Ishikawa (cell line): ENCODE measurements around the gene TUBA4A.

Experiments
- CEBPB ChIP-seq: IDR thresholded peaks from 2 replicates; pipeline ENCODE4 v1.6.1; 2012
- CREB1 ChIP-seq: IDR thresholded peaks from 2 replicates; pipeline ENCODE4 v1.6.1; 2012; ENCODE audit warnings: low read depth
- EGR1 ChIP-seq: IDR thresholded peaks from 2 replicates; pipeline ENCODE4 v1.6.1; 2012
- EP300 ChIP-seq: IDR thresholded peaks from 2 replicates; pipeline ENCODE4 v1.6.1; 2012; ENCODE audit warnings: borderline replicate concordance
- FOXM1 ChIP-seq: IDR thresholded peaks from 2 replicates; pipeline ENCODE4 v1.6.1; 2012; ENCODE audit warnings: low read depth, borderline replicate concordance
- NFIC ChIP-seq: IDR thresholded peaks from 2 replicates; pipeline ENCODE4 v1.6.1; 2012
- RAD21 ChIP-seq: IDR thresholded peaks from 2 replicates; pipeline ENCODE4 v1.6.1; 2012; ENCODE audit warnings: low read depth
- TAF1 ChIP-seq: IDR thresholded peaks from 2 replicates; pipeline ENCODE4 v1.6.1; 2012; ENCODE audit warnings: low read depth, mild to moderate bottlenecking
- TCF12 ChIP-seq: IDR thresholded peaks from 2 replicates; pipeline ENCODE4 v1.6.1; 2012; ENCODE audit warnings: low read depth
- TEAD4 ChIP-seq: IDR thresholded peaks from 2 replicates; pipeline ENCODE4 v1.6.1; 2012
- YY1 ChIP-seq: IDR thresholded peaks from 2 replicates; pipeline ENCODE4 v1.6.1; 2012; ENCODE audit warnings: low read depth
- ZBTB7A ChIP-seq: IDR thresholded peaks from 2 replicates; pipeline ENCODE4 v1.6.1; 2012; ENCODE audit warnings: low read depth
- TF ChIP-seq, protein P1 (sequence below): IDR thresholded peaks from 2 replicates; pipeline ENCODE4 v1.6.1; 2012; ENCODE audit warnings: low read depth, mild to moderate bottlenecking
- TF ChIP-seq, protein P2 (sequence below): IDR thresholded peaks from 2 replicates; pipeline ENCODE4 v1.6.1; 2012
- TF ChIP-seq, protein P3 (sequence below): IDR thresholded peaks from 2 replicates; pipeline ENCODE4 v1.6.1; 2012

The TUBA4A gene

DNA sequence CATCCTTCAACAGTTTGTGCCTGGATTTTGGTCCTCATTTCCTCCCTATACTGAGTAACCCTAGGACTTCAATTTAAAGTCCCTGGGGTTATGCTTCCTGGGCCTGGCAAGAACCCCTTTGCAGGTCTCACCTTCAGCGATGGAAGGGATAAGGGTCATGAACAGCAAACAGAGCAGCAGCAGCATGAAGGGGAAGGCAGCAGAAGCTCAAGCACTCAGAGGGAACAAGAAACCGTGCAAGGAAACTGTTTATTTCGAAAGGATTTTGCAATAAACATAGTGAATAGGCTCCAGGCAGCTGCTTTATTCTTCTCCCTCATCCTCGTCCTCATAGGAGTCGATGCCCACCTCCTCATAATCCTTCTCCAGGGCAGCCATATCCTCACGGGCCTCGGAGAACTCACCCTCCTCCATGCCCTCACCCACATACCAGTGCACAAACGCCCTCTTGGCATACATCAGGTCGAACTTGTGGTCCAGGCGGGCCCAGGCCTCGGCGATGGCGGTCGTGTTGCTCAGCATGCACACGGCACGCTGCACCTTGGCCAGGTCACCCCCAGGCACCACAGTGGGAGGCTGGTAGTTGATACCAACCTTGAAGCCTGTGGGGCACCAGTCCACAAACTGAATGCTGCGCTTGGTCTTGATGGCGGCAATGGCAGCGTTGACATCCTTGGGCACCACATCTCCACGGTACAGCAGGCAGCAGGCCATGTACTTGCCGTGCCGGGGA lies 3.5 kb downstream of the TUBA4A start:
- TF ChIP-seq FOXM1 (no peak), RAD21 (no peak), TCF12 (no peak), CEBPB (no peak), TEAD4 (no peak), YY1 (no peak), TAF1 (no peak), ZBTB7A (no peak), NFIC (no peak), EP300 (no peak), CREB1 (no peak), EGR1 (no peak)
- TF ChIP-seq, protein P1, sequence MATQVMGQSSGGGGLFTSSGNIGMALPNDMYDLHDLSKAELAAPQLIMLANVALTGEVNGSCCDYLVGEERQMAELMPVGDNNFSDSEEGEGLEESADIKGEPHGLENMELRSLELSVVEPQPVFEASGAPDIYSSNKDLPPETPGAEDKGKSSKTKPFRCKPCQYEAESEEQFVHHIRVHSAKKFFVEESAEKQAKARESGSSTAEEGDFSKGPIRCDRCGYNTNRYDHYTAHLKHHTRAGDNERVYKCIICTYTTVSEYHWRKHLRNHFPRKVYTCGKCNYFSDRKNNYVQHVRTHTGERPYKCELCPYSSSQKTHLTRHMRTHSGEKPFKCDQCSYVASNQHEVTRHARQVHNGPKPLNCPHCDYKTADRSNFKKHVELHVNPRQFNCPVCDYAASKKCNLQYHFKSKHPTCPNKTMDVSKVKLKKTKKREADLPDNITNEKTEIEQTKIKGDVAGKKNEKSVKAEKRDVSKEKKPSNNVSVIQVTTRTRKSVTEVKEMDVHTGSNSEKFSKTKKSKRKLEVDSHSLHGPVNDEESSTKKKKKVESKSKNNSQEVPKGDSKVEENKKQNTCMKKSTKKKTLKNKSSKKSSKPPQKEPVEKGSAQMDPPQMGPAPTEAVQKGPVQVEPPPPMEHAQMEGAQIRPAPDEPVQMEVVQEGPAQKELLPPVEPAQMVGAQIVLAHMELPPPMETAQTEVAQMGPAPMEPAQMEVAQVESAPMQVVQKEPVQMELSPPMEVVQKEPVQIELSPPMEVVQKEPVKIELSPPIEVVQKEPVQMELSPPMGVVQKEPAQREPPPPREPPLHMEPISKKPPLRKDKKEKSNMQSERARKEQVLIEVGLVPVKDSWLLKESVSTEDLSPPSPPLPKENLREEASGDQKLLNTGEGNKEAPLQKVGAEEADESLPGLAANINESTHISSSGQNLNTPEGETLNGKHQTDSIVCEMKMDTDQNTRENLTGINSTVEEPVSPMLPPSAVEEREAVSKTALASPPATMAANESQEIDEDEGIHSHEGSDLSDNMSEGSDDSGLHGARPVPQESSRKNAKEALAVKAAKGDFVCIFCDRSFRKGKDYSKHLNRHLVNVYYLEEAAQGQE, result no peak
- TF ChIP-seq, protein P2, sequence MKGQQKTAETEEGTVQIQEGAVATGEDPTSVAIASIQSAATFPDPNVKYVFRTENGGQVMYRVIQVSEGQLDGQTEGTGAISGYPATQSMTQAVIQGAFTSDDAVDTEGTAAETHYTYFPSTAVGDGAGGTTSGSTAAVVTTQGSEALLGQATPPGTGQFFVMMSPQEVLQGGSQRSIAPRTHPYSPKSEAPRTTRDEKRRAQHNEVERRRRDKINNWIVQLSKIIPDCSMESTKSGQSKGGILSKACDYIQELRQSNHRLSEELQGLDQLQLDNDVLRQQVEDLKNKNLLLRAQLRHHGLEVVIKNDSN, result no peak
- TF ChIP-seq, protein P3, sequence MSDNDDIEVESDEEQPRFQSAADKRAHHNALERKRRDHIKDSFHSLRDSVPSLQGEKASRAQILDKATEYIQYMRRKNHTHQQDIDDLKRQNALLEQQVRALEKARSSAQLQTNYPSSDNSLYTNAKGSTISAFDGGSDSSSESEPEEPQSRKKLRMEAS, result no peak

DNA sequence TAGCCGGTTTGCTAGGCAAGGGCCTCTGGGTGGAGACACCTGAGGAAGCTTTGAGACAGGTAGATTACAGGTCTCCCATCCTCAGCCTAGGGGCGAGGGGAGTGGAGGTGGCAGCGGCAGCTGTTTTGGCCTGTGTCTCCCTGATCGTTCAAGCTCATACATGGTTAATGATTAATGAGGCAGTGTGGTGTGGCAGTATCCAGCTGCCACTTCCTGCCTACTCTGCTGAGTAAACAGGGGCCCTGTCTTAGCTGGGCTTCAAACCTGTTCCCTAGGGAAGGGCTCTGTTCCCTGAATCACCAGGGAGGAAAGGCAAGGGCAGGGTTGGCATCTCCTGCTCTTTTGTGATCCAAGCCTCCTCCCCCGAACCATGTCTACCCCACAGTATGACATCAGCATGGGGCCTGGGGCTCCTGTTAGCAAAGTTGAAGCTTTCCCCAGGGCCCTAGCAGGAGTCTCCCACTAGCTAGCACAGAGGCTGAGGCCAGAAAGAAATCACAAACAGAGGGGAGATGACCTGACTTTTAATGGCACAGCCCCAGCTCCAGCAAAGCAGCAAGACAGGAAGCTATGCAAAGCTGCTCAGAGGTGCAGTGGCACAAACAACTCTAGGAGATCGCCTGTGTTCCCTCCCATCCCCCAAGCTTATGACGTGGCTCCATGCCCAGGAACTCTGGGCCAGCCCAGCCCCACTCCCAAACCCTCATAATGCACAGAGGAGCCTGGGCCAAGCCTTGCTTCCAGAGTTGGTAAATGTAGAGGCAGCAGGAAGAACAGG lies 4.3 kb downstream of the TUBA4A start:
- TF ChIP-seq, protein P1, result no peak
- TF ChIP-seq, protein P2, result no peak
- TF ChIP-seq TCF12, result no peak
- no peak for TF ChIP-seq EGR1
- TF ChIP-seq FOXM1, result no peak
- TF ChIP-seq TEAD4, result no peak
- peak; percentile 57 for TF ChIP-seq NFIC
- no peak for TF ChIP-seq CEBPB
- no peak for TF ChIP-seq RAD21
- no peak for TF ChIP-seq TAF1
- no peak for TF ChIP-seq EP300
- no peak for TF ChIP-seq ZBTB7A
- TF ChIP-seq CREB1, result peak; percentile 70

DNA sequence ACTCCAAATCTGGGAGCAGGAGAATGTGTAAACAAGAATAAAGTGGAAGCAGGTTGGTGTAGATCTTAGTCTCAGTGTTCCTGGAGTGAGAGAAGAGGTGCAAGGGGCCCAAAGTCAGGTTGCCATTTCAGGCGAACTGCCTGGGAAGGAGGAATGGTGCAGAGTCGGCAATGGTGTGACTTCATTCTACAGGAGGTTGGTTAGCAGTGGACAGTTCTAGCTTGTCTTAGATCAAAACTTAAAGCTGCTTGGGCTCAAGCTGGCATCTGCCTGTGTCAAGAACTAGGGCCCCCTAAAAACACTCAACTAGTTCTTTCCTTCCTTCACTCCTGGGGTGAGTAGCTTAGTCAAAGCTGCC lies 4.9 kb downstream of the TUBA4A start:
- TF ChIP-seq CREB1, result no peak
- TF ChIP-seq NFIC, result no peak

DNA sequence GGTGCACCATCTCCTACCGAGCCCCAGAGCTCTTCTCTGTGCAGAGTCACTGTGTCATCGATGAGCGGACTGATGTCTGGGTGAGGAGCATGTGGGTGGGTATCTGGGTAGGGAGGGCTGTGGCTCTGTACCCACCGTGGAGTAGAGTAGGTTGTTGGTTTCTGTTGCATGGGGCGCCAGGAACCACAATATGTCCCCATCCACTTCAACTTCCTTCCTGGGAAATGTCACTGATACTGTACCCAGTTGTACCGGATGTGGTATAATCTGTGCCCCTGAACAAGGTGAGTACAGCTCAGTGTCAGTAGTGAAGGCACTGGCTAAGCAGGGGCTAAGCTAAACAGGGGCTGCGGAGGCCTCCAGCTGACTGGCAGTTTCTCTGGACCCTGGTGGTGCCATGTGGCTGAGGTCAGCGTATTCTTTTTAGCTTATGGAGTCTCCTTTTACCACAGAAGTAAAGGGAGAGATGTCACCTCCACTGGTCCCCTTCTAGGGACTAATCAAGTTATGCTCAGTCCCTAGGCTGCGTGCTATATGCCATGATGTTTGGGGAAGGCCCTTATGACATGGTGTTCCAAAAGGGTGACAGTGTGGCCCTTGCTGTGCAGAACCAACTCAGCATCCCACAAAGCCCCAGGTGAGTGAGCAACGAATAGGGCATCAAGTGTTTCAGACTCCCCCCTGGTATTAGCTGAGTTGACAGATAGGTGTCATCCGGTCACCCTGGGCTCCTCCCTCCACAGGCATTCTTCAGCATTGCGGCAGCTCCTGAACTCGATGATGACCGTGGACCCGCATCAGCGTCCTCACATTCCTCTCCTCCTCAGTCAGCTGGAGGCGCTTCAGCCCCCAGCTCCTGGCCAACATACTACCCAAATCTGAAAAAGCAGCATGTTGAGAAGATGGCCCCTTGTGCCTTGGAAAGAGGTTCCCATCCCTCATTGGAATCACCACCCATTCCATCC lies 5.8 kb downstream of the TUBA4A start:
- TF ChIP-seq EGR1 (no peak), FOXM1 (no peak), EP300 (no peak), TCF12 (no peak), TEAD4 (no peak), NFIC (no peak)
- TF ChIP-seq, protein P2, result no peak
- TF ChIP-seq, protein P1, result no peak
- TF ChIP-seq, protein P3, result no peak
